NCI-H1092 treated with DMSO at 0.1 percent for 48 hours (cell line): ENCODE data around the gene HLA-DPA1.
A peak's percentile ranks its signal among the peaks of the same experiment; 100 is the strongest.

ENCODE experiments used
- DNase-seq: peaks from one replicate; lab custom pipeline; 2025; lab: John Stamatoyannopoulos, UW

HLA-DPA1 gene

DNA sequence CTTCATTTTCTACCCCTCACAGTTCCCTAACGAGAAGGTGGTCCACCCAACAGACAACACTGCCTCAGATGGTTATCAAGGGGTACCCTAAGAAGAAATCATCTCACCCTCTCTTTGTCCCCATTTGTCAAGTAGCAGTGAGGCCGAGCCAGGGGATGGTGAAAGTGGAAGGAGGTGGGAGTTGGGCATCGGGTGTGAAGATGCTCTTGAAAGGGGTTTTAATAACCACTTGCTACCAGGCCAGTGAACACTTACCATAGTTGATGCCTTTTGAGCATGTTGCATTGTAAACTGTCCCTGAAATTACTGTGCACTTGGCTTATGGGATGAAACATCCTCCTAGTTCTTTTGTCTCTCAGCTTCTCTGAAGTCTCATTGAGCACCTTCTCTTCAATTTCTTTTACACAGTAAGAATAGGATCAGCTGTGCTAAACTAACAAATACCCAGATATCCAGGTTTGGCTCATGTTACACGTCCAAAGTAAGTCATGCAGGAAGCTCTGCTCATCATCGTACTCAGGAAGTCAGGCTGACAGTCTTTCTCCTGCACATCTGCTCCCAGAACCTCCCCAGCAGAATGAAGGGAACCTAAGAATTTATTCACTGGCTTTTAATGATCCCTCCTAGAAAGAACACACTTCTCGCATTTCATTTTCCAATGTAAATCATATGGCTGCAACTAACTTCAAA lies 15.6 kb upstream of the HLA-DPA1 start:
- no peak for DNase-seq

DNA sequence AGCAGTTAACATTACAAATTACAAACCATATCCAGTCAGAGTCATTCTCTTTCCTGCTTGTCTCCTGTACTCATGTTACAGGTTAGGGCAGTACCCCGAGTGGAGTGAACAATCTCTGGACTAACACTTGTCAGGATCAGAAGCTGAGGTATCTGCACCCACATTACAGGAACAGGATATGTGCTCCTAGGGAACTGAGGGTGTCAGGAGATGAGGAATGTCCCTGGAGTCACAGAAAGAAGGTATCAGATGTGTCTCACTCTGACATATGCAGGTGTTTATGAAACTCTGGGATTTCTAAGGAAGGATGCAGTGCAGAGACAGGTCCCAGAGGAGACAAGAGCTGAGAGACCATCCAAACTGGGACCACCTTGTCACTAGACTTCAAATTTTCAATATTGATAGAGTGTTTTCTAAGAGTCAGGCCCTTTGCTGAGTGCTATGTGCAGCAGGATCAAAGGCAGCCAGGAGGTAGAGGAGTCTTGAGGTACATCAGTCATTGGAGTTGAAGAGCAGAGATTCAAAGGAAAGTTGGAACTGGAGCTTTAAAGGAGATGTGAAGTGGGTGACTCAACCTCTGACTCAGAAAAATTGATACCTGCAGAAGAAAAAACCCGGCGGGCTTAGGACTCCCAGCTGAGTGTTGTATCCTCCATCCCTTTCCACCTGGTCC lies 14.9 kb upstream of the HLA-DPA1 start:
- DNase-seq = no peak

DNA sequence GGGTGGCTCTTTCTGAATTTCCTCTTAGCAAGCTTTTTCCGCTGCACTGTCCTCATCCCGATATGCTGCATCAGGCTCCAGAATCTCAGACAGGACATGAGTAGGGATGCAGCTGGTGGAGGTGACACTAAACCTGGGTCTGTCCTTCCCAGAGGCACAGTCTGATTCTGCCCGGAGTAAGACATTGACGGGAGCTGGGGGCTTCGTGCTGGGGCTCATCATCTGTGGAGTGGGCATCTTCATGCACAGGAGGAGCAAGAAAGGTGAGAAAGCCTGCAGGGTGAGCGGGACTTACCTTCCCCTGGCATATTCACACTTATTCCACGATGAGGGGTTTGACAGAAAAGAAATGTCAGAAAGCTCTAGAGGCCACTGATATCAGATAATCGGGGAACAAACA lies 12.2 kb upstream of the HLA-DPA1 start:
- no peak for DNase-seq

DNA sequence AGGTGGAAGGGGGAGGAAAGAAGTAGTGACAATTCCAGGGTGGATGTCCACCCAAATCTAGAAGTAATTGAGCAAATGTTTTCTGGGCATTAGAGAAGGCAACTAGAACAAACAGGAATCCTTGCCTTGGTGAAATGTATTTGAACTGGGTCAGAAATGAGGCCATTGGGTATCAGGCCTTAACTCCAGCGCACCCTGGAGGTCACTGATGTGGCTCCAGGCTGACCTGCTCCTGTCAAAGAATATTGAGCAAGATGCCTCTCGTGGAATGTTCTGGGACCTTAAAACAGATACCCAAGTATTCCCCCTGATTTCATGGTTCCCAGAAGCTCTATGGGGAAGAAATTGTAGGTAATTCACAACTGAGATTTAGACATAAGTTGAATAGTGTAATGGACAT lies 9.3 kb upstream of the HLA-DPA1 start:
- peak; percentile 0 for DNase-seq

DNA sequence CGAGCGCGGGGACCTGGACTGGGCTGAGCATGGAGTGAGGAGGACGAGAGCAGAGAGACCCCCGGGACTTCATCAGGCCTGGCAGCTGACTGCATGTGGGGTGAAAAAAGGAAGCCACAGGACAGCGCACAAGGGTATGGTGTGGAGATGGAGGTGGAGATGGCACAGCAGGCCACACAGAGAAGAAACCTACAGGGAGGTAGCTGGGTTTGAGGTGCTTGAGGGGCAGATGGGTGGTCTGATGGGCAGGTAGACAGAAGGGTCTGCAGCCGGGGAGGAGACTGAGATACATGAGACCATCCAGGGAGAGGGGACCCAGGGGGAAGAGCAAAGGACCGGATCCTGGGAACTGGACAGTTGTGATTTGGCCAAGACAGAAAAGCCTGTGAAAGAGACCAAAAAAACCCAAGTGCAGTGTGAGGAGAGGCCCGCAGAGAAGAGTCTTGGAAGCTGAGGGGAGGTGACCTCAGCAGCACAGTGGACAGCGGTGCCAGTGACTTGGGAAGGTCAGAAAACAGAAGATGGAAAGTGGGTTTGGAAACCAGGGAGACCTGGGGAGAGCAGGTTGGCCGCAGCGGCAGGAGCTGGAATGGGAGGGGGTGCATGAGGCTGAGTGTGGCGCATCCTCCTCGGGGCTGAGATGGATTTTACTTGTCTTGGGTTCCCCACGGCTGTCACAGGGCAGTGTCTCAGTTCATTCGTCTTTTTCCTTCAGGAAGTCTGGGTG lies 7.8 kb upstream of the HLA-DPA1 start:
- DNase-seq = no peak

DNA sequence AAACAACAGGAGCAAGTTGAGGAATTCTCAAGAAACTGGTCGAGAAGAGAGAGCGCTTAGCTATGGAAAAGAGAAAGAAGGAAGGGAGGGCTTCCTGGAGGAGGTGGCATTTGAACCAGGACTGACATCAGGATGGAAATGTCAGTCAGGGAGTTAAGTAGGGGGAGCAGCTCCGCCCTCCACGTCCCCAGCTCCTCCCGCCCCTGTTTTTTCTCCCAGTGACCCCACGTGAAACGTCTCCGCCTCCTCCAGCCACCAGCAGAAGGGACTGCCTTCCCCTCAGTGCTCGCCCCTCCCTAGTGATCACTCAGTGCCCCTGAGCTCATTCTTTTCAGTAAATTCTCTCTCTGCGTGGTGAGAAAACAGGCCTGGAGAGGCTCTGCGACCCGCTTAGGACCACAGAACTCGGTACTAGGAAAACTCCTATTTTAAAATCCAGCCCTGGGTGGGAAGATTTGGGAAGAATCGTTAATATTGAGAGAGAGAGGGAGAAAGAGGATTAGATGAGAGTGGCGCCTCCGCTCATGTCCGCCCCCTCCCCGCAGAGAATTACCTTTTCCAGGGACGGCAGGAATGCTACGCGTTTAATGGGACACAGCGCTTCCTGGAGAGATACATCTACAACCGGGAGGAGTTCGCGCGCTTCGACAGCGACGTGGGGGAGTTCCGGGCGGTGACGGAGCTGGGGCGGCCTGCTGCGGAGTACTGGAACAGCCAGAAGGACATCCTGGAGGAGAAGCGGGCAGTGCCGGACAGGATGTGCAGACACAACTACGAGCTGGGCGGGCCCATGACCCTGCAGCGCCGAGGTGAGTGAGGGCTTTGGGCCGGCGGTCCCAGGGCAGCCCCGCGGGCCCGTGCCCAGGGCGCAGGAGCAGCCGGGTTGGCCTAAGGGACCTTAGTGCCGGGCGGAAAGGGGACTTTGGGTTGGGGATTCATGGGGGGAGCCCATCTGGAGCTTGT lies 7.0 kb upstream of the HLA-DPA1 start:
- DNase-seq = no peak

DNA sequence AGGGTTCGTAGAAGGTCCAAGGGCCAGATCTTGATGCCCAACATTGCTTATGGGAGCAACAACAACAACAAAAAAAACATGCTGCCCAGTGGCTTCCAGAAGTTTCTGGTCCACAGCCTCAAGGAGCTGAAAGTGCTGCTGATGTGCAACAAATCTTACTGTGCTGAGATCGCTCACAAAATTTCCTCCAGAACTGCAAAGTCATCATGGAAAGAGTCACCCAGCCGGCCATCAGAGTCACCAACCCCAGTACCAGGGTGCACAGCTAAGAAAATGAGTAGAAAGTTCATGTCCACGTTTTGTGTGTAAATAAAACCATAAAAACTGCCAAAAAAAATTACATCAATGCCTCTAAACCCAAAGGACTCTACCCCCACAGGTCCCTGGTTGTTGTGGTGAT lies 6.1 kb upstream of the HLA-DPA1 start:
- no peak for DNase-seq

DNA sequence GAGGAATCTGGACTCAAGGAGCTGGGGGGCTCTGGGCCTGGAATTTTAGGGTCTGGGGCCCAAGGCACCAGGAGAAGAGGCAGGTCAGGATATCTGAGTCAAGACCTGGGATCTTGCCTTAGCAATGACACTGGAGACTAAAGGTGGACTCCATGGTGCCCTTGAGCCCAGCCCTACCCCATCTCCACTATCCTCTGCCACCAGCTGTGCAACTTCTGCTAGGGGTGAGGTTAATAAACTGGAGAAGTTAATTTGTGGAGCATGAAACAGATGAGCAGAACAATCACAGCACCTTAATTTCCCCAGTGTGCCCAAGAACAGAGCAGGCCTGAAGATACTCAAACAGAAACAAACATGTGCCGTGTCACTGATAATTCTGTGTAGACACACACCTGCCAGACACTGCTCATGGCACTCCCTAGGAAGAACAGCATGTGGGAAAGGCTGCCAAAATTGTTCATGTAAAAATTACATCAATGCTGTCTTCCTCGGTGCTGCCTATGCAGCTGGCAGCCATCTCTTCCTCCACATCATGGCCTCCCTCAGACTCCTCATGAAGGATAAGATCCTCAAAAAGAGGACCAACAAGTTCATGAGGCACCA lies 5.6 kb upstream of the HLA-DPA1 start:
- no peak for DNase-seq

DNA sequence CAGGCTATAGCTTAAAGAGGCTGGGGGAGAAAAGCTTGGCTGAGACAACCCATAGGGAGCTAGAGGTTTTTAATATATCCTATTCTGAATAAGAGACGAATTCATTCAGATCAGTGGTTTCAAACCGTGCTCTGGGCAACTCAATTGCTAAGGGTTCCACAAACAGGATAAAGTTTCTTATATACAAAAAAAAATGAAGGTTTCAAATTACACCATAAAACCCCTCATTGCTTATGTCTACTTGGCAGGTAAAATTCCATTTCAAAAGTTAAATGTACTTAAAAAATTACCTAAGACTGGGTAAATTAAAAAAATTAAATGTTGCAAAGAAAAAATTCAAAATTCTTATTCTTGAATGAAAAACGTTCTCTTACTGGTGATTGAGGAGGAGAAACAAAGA lies 5.0 kb upstream of the HLA-DPA1 start:
- no peak for DNase-seq

DNA sequence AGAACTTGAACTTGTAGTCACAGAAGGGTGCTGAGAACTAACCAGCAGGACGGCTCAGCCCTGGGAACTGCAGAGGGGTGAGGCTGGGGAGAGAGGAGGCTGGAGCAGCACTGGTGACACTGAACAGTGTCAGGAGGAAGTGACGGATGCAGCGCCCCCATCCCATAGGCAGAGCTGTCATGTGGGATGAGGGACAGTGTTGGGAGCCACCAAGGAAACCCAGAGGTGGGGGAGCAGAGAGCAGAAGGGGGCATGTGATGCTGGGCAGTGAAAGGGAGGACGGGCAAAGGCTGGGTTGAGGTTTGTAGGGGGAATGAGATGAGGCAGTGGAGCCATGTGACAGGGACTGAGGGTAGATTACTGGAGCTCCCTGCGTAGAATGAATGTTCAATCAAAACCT lies 4.5 kb upstream of the HLA-DPA1 start:
- no peak for DNase-seq

DNA sequence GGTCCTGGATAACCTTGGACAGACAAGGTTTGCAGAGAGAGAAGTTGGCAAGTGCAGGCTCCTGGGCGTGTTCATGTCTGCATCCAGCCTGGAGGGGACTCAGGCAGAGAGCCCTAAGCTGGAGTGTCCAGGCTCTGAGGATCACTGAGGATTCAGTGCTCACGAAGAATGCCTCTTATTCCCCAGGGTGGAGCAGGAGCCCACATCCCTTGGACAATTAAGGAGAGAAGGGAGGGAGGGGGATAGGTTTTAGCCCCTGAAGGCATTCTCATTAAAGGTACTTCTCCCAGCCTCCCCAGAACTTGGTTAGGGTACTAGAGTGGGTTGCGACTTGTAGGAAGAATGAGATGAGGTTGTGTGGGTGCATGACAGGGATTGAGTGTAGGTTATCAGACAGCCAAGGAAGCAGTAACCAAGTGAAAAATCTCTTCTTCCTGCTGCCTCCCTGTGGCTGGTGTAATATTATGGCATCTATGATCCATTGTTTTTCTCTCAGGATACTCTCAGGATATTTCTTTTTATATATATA lies 3.0 kb upstream of the HLA-DPA1 start:
- no peak for DNase-seq

DNA sequence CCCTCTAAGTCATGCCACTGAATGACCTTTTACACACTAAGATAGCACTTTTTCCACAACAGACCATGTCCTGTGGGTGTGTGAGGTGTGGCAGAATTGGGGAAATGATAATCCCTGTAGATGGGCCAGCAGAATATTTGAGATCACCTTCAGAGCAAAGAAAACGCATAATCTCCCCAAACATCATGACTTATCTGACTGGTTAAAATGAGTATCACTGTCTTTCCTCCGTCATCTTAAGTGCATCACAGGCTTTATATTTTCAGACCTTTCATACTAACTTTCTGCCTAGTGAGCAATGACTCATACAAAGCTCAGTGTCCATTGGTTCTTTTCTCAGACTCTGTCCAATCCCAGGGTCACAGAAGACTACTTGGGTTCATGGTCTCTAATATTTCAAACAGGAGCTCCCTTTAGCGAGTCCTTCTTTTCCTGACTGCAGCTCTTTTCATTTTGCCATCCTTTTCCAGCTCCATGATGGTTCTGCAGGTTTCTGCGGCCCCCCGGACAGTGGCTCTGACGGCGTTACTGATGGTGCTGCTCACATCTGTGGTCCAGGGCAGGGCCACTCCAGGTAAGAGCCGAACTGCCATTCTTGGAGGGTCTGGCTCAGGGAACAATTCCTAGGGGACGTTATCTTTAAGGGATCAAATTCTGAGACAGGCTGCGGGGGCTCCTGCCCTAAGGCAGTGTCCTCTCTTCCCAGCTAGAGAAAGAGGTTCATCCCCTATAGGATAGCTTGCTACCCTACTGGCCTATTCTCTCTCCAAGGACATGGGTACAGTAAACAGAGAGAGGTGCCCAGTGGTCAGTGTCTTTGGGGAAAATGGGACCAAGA lies 2.3 kb upstream of the HLA-DPA1 start, which contains the start of gene HLA-DPB1:
Gene HLA-DPB1, plus strand, starts transcription at position 423 of the 838 bp plus-strand sequence. Its CDS starts 52 bp downstream, at position 475.
- DNase-seq = no peak

DNA sequence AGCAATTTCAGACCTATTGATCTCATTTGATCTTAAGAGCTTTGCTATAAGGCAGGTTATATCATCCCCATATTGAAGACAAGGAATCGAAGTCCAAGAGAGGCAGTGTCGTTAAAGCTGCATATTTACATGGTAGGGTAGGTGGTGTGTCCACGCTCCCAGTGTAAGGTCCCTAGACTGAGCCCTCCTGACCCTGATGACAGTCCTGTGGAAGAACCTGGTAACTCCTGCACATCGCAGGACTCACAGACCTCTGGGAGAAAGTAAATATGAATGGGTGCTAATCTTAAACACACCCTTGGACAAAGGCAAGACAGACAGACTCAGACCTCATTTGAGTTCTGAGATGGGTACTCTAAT lies 1.7 kb upstream of the HLA-DPA1 start:
- DNase-seq = no peak

DNA sequence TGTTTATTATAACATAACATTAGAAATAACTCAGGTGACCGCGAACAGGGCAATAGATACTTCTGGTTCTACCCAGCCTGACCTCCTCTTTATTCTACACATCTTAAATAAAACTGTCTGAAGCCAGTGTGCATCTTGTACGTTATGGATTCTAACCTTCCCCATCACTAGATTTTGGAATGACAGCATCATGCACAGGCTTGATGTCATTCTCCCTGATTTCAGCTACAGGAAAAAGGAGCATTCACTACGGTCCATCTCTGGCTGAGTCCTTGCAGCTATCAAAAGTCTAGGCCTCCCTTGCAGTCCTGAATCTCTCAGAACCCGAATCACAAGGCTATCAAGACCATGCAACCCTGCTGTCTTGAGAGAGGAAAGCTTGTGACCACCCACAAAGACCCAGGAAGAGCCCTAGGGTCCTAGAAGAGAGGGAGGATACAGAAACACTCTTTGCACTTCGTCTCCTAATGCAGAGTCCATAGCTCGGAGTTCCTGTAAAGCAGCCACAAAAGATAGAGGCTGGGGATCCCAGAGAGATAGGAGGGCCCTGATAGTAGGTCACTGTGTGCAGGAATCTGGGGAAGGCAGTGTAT lies 845 bp downstream of the HLA-DPA1 start:
- no peak for DNase-seq

DNA sequence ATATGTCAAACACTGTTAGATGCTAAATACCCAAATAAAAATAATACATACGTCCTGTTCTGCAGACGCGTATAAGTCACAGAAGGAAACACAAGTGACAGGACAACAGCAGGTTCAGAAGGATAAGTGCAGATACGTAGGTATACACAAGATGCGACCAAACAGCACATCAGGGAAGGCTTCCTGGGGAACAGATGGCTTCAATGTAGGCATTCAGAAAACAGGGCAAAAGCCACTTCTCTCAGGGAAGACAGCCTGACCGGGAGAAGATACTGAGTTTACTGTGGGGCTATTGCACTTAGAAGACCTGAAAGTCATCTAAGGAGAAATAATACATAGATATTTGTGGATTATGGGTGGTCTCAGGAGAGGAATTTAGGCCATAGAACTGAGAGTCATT lies 1.9 kb downstream of the HLA-DPA1 start:
- no peak for DNase-seq

DNA sequence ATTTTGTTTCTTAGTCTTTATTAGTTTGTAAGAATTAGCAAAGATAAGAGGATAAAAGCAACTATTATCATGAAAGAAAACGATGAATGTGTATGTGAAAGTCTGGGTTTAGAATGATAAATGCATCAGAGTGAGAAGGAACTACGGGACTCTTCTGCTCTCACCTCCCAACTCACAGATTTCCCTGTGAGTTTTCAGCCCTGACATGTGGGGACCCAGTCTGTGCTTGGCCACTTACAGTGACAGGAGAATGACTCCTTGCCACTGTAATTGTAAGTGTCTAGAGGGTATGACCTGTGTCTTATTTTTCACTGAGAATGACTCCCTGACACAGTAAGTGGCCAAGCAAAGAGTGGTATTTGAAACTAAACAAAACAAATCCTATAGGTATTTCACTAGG lies 2.5 kb downstream of the HLA-DPA1 start:
- DNase-seq = no peak

DNA sequence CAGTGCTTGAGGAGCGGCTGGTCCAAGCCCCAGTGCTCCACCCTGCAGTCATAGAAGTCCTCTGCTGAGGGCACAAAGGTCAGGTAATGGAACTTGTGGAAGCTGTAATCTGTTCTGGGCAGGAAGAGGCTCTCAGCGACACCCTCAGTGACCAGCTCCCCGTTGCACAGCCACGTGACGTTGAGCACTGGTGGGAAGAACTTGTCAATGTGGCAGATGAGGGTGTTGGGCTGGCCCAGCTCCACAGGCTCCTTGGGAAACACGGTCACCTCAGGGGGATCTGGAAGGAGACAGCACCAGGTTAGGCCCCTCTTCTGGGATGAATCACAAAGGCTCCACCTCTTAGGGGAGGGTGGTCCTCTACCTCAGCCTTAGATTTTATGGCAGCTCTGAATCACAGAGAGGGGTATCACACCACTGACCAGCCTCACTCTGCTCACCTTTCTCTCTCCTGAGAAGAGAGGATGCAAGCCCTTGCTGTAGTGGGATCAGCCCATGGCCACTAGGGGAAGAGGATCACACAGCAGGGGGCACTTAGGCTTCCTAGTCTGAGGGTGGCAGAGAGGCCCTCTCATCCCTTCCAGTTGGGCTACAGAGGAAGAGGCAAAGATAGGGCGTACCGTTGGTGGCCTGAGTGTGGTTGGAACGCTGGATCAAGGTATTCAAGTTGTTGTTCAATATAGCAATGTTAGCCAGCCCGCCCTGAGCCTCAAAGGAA lies 4.3 kb downstream of the HLA-DPA1 start:
- DNase-seq = no peak

DNA sequence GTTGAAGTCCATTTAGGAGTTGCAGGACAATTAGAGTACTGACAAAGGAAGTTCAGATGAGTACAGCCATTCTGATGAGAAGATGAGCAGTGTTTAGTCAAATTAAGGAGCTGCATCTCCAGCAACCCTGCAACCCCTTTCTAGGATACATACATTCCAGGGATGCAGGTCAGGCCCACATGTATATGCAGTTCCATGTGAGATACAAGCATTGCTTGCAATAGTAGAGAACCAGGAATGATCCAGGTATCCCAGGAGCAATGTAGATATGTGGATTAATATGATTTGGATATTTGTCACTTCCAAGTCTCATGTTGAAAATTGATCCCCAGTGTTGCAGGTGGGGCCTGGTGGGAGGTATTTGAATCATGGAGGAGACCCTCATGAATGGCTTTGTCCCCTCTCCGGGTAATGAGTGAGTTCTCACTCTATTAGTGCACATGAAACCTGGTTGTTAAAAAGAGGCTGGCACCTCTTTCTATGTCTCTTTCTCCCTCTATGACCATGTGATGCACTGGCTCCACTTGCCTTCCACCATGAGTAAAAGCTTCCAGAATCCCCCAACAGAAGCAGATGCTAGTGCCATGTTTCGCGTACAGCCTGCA lies 6.4 kb downstream of the HLA-DPA1 start:
- no peak for DNase-seq

DNA sequence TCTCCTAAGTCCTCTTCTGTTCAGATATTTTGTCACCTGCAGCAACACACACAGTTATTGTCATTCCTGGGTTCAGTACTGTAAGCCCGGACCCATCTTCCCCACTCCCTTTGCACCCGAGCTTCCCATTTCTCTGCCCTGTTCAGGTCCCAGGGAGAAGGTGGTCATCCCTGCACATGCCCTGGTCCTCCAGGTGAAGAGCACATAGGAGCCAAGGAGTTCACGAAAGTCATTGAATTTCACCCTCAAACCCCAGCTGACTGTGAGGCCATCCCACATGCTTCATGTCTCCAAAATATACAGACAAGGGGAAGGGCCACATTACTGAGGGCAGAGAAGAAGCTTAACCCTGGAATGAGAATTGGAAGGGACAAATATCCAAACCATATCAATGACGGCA lies 8.1 kb downstream of the HLA-DPA1 start:
- no peak for DNase-seq
